Aortic smooth muscle cell (primary cell): Measurements from ENCODE around the gene NES. TPM values are rescaled to one million over a fixed set of nuclear protein-coding genes. Genes with fewer than 3 reads are reported as not detected.

Source experiments
- total RNA-seq: library from RNA; depleted of rRNA; stranded (reverse); fragments of >200 nt; gene quantifications from 2 replicates; pipeline ENCODE4 v1.2.3, GENCODE V29; 2014

Gene NES
- total RNA-seq, result 124 and 159 TPM in 2 replicates

GRCh38 chr1:156676820-156677615 is at the start of gene NES:
Gene NES (minus strand): TSS chr1:156677407. CDS start chr1:156677264, 143 bp downstream.

GRCh38 chr1:156705321-156705917 is 28.2 kb upstream of the NES start, which contains the start of gene CRABP2:
Gene CRABP2 (minus strand): TSS chr1:156705583. CDS start chr1:156705446, 137 bp downstream.

GRCh38 chr1:156641761-156642264 is 35.4 kb downstream of the NES start, which contains the start of gene BCAN:
Gene BCAN (plus strand): TSS chr1:156642117. CDS start chr1:156646055, 3,938 bp downstream.

GRCh38 chr1:156618853-156619581 is 58.2 kb downstream of the NES start, which contains the start of gene HAPLN2:
Gene HAPLN2 (plus strand): TSS chr1:156619415. CDS start chr1:156623491, 4,076 bp downstream.

Other genes starting within 250 kb of the NES start
- 6.3 and 13.2 TPM in 2 replicates for gene MEF2D, start 176.6 kb downstream of the NES start, total RNA-seq
- gene IQGAP3, start 104.8 kb downstream of the NES start, total RNA-seq, result 18.8 and 25.0 TPM in 2 replicates
- gene TTC24, start 97.7 kb downstream of the NES start, total RNA-seq, result not detected in 2 replicates
- 64.0 and 67.9 TPM in 2 replicates for gene NAXE, start 85.6 kb downstream of the NES start, total RNA-seq
- gene GPATCH4, start 75.9 kb downstream of the NES start, total RNA-seq, result 9.9 and 14.3 TPM in 2 replicates
- not detected in 2 replicates for gene HAPLN2, start 58.0 kb downstream of the NES start, total RNA-seq
- 0.13 TPM in 1 of 2 replicates, not detected in the other for gene BCAN, start 35.3 kb downstream of the NES start, total RNA-seq
- gene CRABP2, start 28.2 kb upstream of the NES start, total RNA-seq, result 7.3 and 8.6 TPM in 2 replicates
- 5.7 and 7.7 TPM in 2 replicates for gene METTL25B, start 51.1 kb upstream of the NES start, total RNA-seq
- gene ISG20L2, start 51.4 kb upstream of the NES start, total RNA-seq, result 7.7 and 7.8 TPM in 2 replicates
- gene MRPL24, start 63.7 kb upstream of the NES start, total RNA-seq, result 69.2 and 94.5 TPM in 2 replicates
- 188 and 200 TPM in 2 replicates for gene HDGF, start 74.3 kb upstream of the NES start, total RNA-seq
- 10.4 and 13.3 TPM in 2 replicates for gene PRCC, start 90.1 kb upstream of the NES start, total RNA-seq
- 0.19 and 0.53 TPM in 2 replicates for gene SH2D2A, start 139.4 kb upstream of the NES start, total RNA-seq
- under 0.01 TPM in 1 of 2 replicates, not detected in the other for gene INSRR, start 181.7 kb upstream of the NES start, total RNA-seq
- gene NTRK1, start 183.5 kb upstream of the NES start, total RNA-seq, result not detected in 2 replicates
- gene PEAR1, start 216.3 kb upstream of the NES start, total RNA-seq, result 7.8 and 15.9 TPM in 2 replicates
- gene LRRC71, start 243.2 kb upstream of the NES start, total RNA-seq, result 0.13 and 0.75 TPM in 2 replicates